ENCODE measurements around the gene RAB9A.

- TF ChIP-seq CTCF (IDR thresholded peaks at IDR 0.05; ENCODE audit: low read depth, low read length) (no peak), MYC (IDR thresholded peaks at IDR 0.05; ENCODE audit: low read depth, low read length) (no peak), POLR2A (IDR thresholded peaks at IDR 0.05; ENCODE audit: extremely low read depth, insufficient read length) (no peak), MAX (IDR thresholded peaks at IDR 0.05; ENCODE audit: low read depth, low read length) (no peak)
Observed at GRCh38 chrX:13691841-13692371, 3.0 kb downstream of the RAB9A start.
